ENCODE data around the gene HSD11B1L. TPM values are rescaled to one million over a fixed set of nuclear protein-coding genes. Genes with fewer than 3 reads are reported as not detected.
A peak's percentile ranks its signal among the peaks of the same experiment; 100 is the strongest.

The HSD11B1L gene
- total RNA-seq, 2 donors from 2014 or later: 3.2 to 5.2 TPM

DNA sequence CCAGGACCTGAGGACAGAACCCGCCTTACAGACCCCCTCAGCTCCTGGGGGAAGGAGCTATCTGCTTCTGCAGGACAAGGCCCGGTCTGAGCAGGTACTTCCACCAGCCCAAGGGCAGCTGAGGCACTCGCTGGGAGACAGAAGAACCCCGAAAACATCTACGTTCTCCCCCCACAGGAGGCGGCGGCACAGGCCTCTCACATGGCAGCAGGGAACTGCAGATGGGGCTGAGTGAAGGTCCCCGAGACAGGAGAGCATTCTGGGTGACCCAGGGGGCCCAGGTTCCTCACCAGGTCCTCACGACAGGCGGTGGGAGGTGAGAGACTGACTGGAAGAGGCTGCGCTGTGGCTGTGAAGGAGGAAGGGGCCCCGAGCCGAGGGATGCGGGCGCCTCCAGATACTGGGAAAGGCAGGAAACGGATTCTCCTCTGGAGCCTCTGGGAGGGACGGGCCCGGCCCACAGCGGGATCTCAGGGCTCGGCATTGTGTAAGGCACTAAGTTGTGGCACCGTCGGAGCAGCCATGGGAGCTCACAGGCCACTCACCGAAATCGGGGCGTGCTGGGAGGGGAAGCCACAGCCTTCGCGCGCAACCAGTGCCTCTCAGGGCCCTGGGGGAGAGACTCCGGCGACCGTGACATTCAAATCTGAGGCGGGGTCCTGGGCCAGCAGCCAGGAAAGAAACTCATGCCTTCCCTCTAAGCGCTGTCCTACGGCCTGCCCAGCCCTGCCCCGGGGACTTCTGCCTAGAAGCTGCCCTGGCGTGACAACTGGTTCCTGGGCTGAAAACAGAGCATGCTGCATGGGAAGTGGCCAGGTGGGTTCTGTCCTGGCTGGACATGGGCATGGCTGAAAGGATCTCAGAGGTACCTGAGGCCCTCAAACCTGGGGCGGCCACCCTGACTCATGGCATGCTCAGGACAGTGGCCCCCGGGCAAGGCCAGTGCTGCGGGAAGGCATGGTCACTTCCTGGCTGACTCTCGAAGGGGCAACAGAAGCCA is 23.3 kb downstream of the HSD11B1L start:
- ATAC-seq: peak in 1 of 2 donors; percentile 7
- H3K36me3 Mint-ChIP-seq: peaks cover 17 to 21% of the 10 kb centered on the region in 2 donors
- peak overlapping the region; percentile 33 to 76 for H3K27ac Mint-ChIP-seq
- no peak for DNase-seq (ENCODE audit: low spot score in 2 of 2)
- no peaks in the 10 kb centered on the region for H3K9me3 Mint-ChIP-seq

- ATAC-seq (no peak), DNase-seq (ENCODE audit: low spot score in 2 of 2) (no peak)
- peaks cover 17 to 21% of the 10 kb centered on the region in 2 donors for H3K36me3 Mint-ChIP-seq
- no peak overlapping the region for H3K27ac Mint-ChIP-seq
- no peaks in the 10 kb centered on the region for H3K9me3 Mint-ChIP-seq
These were observed 24.7 kb downstream of the HSD11B1L start for GRCh38 chr19:5705552-5705951.

GRCh38 chr19:5706876-5707573 is 26.2 kb downstream of the HSD11B1L start:
- ATAC-seq: no peak
- Mint-ChIP-seq H3K27ac (no peak overlapping the region), H3K36me3 (peaks cover 14 to 20% of the 10 kb centered on the region in 2 donors), H3K9me3 (no peaks in the 10 kb centered on the region)
- DNase-seq (ENCODE audit: low spot score in 2 of 2): no peak

- no peaks in the 10 kb centered on the region for H3K9me3 Mint-ChIP-seq
- no peak for DNase-seq (ENCODE audit: low spot score in 2 of 2)
- H3K36me3 Mint-ChIP-seq: peaks cover 14 to 21% of the 10 kb centered on the region in 2 donors
- no peak overlapping the region for H3K27ac Mint-ChIP-seq
- ATAC-seq: peak; percentile 5 to 8
These were observed 27.0 kb downstream of the HSD11B1L start for GRCh38 chr19:5707576-5708575.

DNA sequence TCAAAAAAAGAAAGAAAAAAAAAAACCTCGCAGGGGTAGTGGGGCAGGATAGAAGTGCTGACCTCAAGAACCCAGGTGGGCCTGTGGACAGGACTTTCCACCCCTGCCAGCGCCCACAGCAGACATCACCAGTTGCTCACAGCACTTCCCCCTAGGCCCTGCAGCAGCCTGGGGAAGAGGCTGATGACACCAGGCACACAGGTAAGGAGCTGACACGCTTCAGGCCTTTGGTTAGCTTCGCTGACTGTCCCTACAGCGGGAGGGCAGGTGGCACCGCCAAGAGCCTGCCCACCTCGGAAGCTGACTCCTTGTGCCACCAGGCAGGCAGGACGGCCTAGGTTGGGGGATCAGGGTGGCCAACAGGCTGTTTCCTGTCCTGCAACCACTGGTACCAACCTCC is 30.2 kb downstream of the HSD11B1L start:
- DNase-seq (ENCODE audit: low spot score in 2 of 2) (no peak), ATAC-seq (no peak)
- Mint-ChIP-seq H3K27ac (peak overlapping the region in 1 of 2 donors; percentile 14), H3K36me3 (peaks cover 6 to 13% of the 10 kb centered on the region in 2 donors), H3K9me3 (no peaks in the 10 kb centered on the region)

GRCh38 chr19:5711713-5712161 is 30.9 kb downstream of the HSD11B1L start:
- peaks cover 6 to 13% of the 10 kb centered on the region in 2 donors for H3K36me3 Mint-ChIP-seq
- no peaks in the 10 kb centered on the region for H3K9me3 Mint-ChIP-seq
- DNase-seq (ENCODE audit: low spot score in 2 of 2): no peak
- H3K27ac Mint-ChIP-seq: no peak overlapping the region
- ATAC-seq: no peak

- Mint-ChIP-seq H3K9me3 (no peaks in the 10 kb centered on the region), H3K36me3 (peaks cover 13 to 19% of the 10 kb centered on the region in 2 donors), H3K27ac (no peak overlapping the region)
- no peak for DNase-seq (ENCODE audit: low spot score in 2 of 2)
- ATAC-seq: no peak
These were observed 32.4 kb downstream of the HSD11B1L start for GRCh38 chr19:5713228-5713627.

- DNase-seq (ENCODE audit: low spot score in 2 of 2) (no peak), ATAC-seq (no peak)
- Mint-ChIP-seq H3K36me3 (peaks cover 24 to 32% of the 10 kb centered on the region in 2 donors), H3K27ac (no peak overlapping the region), H3K9me3 (no peaks in the 10 kb centered on the region)
These were observed 34.0 kb downstream of the HSD11B1L start for GRCh38 chr19:5714816-5715215.

GRCh38 chr19:5717215-5717935 is 36.5 kb downstream of the HSD11B1L start:
- peak overlapping the region; percentile 99 to 100 for H3K27ac Mint-ChIP-seq
- no peaks in the 10 kb centered on the region for H3K9me3 Mint-ChIP-seq
- H3K36me3 Mint-ChIP-seq: peaks cover 19 to 32% of the 10 kb centered on the region in 2 donors
- no peak for ATAC-seq
- DNase-seq (ENCODE audit: low spot score in 2 of 2): no peak

DNA sequence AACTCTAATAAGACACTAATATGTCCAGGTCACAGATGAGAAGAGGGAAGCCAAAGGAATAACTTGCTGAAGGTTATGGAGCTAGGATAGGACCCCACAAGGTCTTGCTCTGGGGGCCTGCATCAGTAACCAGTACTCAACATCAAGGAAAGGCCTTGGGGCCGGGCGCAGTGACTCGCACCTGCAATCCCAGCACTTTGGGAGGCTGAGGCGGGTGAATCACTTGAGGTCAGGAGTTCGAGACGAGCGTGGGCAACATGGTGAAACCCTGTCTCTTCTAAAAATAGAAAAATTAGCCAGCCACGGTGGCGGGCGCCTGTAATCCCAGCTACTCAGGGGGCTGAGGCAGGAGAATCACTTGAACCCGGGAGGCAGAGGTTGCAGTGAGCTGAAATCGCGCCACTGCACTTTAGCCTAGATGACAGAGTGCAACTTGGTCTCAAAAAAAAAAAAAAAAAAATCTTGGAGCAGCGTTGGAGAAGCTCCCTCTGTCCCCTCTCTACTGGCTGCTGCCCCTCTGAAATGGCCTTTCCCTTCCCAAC is 37.3 kb downstream of the HSD11B1L start:
- Mint-ChIP-seq H3K9me3 (no peaks in the 10 kb centered on the region), H3K27ac (peak overlapping the region; percentile 99 to 100), H3K36me3 (peaks cover 19 to 32% of the 10 kb centered on the region in 2 donors)
- DNase-seq (ENCODE audit: low spot score in 2 of 2): peak in 1 of 2 donors; percentile 38
- ATAC-seq: peak in 1 of 2 donors; percentile 4

DNA sequence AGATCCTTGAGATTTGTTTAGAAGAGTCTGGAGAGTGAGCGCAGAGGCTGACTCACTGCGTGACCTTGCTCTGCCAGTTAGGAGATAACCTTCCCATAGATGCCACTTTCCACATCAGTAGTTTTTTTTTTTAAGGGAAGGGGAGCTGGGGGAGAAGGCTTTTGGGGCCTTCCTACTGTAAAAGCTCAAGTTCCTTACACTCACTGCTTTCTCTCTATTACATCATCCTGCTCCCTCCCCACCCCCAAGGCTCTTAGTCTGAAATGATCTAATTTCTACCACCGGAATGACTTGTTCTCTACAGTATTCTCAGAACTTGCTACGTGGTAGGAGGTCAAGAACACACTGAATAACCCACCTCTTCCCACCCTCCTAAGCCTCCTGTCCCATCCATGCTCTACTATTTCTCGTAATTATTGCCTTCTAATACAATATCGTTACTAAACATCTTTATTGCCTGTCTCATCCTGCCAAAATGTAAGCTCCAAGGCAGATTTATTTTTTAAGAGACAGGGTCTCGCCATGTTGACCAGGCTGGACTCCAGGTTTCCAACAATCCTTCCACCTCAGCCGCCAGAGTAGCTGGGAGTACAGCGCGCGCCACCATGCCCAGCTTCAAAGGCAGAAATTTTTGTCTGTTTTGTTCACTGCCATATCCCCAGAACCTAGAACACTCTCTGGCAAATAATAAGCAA is 37.9 kb downstream of the HSD11B1L start:
- ATAC-seq (peak; percentile 33 to 52), DNase-seq (ENCODE audit: low spot score in 2 of 2) (peak in 1 of 2 donors; percentile 70)
- Mint-ChIP-seq H3K9me3 (no peaks in the 10 kb centered on the region), H3K36me3 (peaks cover 13 to 32% of the 10 kb centered on the region in 2 donors), H3K27ac (peak overlapping the region; percentile 99 to 100)

GRCh38 chr19:5719274-5719960 is 38.6 kb downstream of the HSD11B1L start:
- no peak for ATAC-seq
- peak; percentile 46 to 65 for DNase-seq (ENCODE audit: low spot score in 2 of 2)
- H3K9me3 Mint-ChIP-seq: no peaks in the 10 kb centered on the region
- H3K36me3 Mint-ChIP-seq: peaks cover 11 to 27% of the 10 kb centered on the region in 2 donors
- H3K27ac Mint-ChIP-seq: peak overlapping the region; percentile 99 to 100

DNA sequence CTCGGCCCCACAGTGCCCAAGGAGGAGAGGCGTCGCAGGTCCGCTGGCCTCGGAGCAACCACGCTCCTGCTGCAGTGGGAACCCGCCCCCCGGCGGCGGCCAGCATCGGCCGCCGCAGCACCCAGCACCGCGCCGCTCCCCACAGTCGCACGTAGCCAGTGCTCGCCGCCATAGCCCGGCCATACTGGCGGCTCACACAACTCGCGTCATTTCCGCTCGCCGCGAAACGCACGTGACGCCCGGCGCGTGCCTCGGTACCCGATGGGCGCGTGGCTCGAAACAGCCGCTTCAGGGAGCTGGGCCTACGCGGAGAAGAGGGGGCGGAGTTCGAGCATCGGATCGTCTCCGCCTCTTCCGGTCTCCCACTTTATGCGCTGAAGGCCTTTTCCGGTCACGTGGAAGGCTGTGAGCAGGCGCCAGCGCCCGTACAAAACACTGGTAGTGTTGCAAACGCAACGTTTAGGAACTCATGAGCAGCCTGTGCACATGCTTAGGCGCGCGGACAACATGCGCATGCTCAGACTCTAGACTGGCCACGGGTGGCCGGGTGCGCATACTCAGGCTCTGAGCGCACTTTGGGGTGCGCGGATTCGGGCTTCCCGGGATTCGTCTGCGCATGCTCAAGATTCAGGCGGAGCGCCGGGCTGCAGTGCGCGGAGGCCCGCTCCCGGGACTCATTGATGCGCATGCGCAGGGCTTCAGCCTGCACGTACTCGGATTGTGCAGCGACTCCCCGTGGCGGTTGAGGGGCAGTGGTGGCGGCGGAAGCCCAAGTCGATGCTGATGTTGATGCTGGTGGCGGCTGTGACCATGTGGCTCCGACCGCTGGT is 39.3 kb downstream of the HSD11B1L start, which contains the start of the genes CATSPERD and LONP1:
Gene CATSPERD, plus strand, starts transcription at position 677 of the 830 bp plus-strand sequence. Its CDS starts 101 bp downstream, at position 778.
Gene LONP1, minus strand, starts transcription at position 186 of the 830 bp plus-strand sequence. Its CDS starts 14 bp downstream, at position 172.
- peaks cover 11 to 27% of the 10 kb centered on the region in 2 donors for H3K36me3 Mint-ChIP-seq
- H3K9me3 Mint-ChIP-seq: no peaks in the 10 kb centered on the region
- peak within 1 kb of the TSS; percentile 99 to 100 for H3K27ac Mint-ChIP-seq

More for the DNA sequence above, 39.3 kb downstream of the HSD11B1L start, which contains the start of the genes CATSPERD and LONP1:
- DNase-seq (ENCODE audit: low spot score in 2 of 2) (peak; percentile 98 to 99), ATAC-seq (peak; percentile 90 to 91)

All from activated naive CD4-positive, alpha-beta T cell treated with anti-CD3 and anti-CD28 coated beads, Interleukin-2, amount 50 U/mL, for 72 hours (primary cell).